GM20000 (cell line): ENCODE results near the gene OR5M3.

Experiments
- DNase-seq: peaks from one replicate; pipeline ENCODE4 v3.0.0; 2012; ENCODE audit warnings: low spot score
- CTCF ChIP-seq: IDR thresholded peaks from 2 replicates; pipeline ENCODE4 v1.5.1; 2012; ENCODE audit warnings: mild to moderate bottlenecking, control low read depth; ENCODE audit errors: extremely low read depth, missing control alignments

Gene OR5M3

GRCh38 chr11:56473252-56473651 is at the start of gene OR5M3:
Gene OR5M3 (minus strand): TSS chr11:56473352. CDS start chr11:56470497, 2,855 bp downstream.
- no peak for DNase-seq
- TF ChIP-seq CTCF: no peak

GRCh38 chr11:56522008-56522407 is 48.9 kb upstream of the OR5M3 start:
- DNase-seq: no peak
- no peak for TF ChIP-seq CTCF

- no peak for DNase-seq
- no peak for TF ChIP-seq CTCF
Observed at GRCh38 chr11:56513280-56513679, 40.1 kb upstream of the OR5M3 start.

- TF ChIP-seq CTCF: no peak
- no peak for DNase-seq
Observed at GRCh38 chr11:56509439-56509838, 36.3 kb upstream of the OR5M3 start.

GRCh38 chr11:56497010-56497409 is 23.9 kb upstream of the OR5M3 start:
- no peak for TF ChIP-seq CTCF
- no peak for DNase-seq

GRCh38 chr11:56495117-56495516 is 22.0 kb upstream of the OR5M3 start:
- no peak for DNase-seq
- TF ChIP-seq CTCF: no peak

- no peak for TF ChIP-seq CTCF
- DNase-seq: no peak
Observed at GRCh38 chr11:56491270-56491669, 18.1 kb upstream of the OR5M3 start, which contains the start of gene OR5M8. Gene OR5M8 (minus strand): TSS chr11:56491370. CDS start chr11:56491370, 0 bp downstream.

- DNase-seq: no peak
- no peak for TF ChIP-seq CTCF
Observed at GRCh38 chr11:56486801-56487200, 13.6 kb upstream of the OR5M3 start.
